NCI-H2227 treated with DMSO at 0.1 percent for 48 hours (cell line): ENCODE measurements around the gene ATXN2.

Experiments used
- DNase-seq: peaks from one replicate; lab custom pipeline; 2025; lab: John Stamatoyannopoulos, UW

Gene ATXN2

DNA sequence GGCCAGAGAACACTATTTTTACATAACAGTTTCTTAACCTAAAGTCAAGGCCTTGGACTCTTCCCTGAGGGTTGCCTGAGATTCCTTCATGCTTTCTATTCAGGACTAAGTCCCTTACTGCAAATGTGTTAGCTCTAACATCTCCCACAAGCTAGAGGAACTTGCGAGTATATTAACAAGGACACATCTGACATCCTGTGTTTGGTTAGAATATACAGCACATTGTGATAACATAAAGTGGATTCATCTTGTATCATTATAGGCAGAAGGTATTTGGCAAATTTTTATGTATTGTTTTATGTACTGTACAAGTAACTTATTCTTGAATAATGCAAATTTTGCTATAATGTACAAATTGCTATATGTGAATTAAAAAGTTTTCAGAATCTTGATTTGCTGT is 147.9 kb downstream of the ATXN2 start:
- DNase-seq: no peak

DNA sequence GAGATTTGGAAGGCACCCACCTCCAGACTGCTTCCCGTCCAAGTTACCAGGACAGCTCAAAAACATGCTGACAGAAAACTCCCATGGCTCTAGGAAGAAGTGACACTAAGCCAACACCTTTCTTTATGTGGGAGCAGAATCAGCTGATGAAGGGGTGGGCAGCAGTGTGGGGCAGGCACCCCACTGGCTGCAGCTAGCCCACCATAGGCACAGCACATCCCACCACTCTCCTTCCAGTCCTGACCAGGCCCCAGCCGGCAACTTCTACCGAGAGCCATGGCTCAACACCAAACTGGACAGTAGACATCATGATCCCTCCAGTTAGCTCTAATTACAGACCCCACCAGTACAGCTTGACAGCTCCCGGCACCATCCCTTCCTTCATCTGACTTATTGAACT is 148.4 kb downstream of the ATXN2 start:
- DNase-seq: no peak

DNA sequence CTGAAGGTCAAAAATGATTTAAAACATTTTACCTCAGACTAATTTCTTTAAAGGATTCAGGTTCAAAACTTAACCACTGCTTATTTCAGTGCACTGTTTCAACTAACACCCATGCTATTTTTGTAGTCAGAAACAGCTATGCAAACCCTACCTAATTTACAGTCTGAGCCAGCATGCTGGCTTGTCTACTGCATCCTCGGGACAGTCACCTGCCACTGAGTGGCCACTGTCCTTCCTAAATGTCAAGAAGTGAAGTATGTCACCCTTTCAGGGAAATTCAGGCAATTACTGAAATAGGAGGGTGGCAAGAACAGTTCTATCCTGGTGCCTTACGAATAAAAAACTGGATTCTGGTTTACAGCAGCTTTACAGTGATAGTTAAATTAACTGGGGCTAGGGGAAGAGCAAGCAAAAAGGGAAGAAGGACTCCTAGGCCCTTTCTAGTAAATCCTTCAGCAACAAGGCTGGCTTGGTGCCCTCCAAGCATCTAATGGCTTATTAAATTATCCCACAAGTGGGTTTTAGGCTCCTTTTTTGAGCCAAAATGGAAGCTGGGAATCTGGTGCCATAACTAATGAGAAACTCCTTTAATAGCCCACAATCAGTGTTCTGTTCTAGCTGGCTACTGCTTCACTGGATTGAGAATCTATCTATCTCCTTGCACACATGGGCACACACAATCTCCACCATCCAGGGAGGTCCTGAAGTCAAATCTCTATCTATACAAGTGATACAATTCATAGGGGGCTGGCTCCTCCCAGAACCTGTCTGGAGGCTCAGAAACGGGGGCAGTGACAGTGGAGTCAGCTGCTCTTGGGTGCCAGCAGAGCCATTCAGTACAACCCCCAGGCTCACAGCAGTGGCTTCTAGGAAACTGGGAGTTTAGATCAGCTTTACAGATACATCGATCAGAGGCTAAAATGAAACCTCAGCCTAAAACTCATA is 150.0 kb downstream of the ATXN2 start:
- no peak for DNase-seq

DNA sequence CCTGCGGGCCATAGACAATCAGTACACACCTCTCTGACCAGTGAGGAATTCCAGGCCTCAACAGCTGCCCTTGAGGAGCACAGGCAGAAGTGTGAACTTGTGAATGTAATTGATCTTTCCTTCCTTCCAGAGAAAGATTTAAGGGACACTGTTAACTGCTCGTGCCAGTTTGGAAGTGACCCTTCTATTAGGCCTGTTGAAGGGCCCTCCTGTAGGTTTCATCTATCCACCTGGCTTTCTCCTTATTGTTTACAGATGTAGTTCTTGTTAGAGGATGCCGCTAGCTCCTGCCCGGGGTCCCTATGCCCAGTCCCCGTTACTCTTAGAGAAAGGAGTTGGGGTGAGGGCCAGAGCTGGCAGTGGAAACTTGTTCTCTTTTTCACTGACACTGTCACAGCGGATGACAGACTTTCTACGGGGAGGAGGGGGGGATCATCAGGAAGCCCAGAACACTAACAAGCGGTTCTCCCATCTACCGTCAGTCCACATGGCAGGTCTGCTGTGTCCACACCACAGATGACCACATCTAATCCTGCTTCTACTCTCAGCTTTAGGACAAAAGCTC is 150.8 kb downstream of the ATXN2 start:
- DNase-seq: no peak

DNA sequence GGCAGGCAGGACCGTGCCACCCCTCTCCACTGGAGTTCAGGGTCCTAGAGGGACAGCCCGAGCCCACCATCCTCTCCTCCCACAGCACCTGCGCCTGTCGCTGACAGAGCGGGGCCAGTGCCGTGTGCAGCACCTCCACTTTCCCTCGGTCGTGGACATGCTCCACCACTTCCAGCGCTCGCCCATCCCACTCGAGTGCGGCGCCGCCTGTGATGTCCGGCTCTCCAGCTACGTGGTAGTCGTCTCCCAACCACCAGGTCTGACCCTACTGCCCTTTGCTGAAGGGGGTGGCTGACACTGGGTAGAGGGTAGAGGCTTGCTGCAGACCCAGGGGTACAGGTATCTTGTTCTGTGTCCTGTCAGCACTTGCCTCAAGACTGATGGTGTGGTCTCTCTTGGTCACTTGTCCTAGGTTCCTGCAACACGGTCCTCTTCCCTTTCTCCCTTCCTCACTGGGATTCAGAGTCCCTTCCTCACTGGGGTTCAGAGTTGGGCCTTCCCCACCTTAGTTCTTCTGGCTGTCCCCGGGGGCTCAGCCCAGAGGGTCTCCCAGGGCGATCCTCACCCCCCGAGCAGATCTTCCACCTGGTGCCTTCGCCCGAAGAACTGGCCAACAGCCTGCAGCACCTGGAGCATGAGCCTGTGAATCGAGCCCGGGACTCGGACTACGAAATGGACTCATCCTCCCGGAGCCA is 151.4 kb downstream of the ATXN2 start:
- DNase-seq: no peak

DNA sequence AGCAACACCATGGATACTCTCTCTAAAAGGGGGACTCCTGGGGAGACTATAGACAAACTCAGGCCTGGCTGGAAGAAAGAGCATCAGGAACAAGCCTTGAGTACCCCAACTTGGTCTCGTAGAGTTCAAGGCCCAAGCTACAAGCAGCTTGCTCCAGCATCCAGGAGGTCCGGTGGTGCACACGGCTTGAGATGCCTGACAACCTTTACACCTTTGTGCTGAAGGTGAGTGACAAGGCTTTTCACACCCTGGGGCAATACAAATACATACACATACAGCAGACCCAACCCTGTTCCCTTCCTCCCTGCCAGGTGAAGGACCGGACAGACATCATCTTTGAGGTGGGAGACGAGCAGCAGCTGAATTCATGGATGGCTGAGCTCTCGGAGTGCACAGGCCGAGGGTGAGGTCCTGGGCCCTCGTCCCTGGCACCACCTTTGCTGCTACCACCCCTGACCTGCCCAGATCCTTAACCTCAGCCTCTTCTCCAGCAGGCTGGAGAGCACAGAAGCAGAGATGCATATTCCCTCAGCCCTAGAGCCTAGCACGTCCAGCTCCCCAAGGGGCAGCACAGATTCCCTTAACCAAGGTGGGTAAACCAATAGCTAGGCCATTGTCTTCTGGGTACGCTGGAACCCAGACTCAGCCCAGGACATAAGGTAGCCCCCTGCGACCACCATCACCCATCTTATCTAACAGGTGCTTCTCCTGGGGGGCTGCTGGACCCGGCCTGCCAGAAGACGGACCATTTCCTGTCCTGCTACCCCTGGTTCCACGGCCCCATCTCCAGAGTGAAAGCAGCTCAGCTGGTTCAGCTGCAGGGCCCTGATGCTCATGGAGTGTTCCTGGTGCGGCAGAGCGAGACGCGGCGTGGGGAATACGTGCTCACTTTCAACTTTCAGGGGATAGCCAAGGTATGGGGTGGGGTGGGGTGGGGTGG is 152.2 kb downstream of the ATXN2 start:
- no peak for DNase-seq

DNA sequence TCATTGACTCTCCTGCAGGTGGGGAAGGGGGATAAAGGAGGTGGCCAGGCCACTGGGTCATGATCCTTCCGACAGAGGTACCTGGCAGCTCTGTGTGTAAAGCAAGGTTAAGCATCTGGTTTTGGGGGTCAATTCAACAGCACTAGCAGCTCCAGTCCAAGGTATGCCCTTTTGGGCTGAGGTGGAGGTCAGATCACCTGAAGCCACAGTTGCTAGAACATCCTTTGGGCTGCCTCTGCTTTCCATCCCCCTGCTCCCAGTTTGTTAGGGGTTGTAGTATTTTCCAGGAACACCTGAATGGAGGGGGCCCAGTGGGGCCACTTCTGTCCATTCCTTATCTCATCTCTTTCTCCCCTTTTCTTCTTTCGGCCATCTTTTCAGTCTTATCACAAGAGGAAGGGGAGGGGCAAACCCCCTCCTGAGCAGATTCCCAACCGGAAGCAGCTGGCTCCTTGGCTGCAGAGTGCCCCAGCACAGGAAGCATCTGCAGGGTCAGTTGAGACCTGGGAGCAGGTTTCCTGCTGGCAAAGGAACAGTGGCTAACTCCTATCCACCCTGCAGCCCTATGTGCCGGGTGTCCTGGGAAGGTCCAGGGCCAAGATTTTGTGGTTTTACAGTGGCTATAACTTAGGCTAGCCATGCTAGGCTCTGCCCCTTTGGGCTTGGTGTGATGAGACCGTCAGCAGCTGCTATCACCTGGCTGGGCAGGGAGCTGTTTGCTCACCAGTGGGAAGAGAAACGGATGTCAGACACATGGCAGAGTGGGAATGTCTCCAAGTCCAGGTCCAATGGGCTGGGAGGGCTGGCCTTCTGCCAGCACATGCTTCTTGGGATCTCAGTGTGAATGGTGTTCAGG is 153.2 kb downstream of the ATXN2 start:
- DNase-seq: no peak

DNA sequence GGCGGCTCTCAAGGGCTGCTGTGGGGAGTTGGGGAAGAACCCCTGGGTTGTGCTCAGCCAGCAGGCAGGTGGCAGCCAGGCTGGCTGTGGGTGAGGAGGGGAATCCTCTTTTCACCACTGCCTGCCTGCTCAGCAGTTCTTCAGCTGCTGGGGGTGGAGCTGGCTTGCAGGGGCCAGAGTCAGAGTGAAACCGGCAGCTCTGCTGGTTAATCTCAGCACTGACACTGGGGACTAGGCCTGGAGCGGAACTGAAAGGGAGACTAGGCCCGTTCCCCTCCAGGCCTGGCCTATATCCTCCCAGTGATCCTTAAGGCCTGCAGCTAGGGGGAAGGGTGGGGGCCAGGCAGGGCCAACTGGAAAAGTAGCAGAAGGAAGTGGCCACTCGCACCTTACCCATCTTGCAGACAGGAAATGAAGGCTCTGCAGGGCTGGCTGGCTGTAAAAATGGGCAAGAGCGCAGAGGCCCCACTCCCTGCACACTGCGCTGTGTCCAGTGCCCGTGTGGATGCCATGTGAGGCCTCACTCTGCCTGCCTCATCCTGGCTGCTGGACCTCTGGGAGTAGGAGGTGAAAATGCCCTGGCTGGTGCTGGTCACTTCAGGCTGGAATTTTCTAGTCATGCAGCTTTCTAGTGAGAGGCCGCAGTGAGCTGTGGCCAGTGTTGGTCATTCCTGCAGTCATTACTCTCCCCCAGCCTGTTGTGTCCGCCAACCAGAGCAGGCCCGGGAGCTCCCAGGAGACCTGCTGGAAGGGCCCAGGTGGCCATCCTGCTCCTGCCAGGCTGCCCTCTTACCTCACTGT is 154.0 kb downstream of the ATXN2 start:
- no peak for DNase-seq

DNA sequence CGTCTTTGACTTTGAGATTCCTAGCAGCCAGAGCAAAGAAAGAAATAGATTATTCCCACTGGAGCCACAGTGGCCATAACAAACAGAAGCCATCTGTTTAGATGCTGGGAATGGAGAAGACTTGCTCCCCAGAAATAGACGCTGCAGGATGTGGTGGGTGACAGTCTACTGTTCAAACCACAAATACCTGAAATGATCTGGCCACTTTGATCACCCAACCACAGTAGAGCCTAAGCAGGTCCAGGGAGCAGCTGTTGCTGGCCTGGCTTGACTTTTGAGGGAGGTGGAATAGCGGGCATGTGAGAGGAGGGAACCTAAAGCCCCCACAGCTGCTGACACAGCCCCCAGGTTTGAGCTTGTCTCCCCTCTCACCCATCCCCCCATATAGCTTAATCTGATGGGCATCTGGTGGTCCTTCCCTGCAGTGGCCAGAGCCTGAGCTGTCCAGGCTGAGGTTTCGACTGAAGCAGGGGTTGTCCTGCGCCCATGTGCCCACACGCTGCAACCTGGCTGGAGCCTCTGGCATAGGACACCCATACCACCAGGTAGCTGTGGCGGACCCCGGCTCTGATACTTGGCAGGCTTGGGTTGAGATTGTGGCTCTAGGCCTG is 154.7 kb downstream of the ATXN2 start:
- DNase-seq: no peak

DNA sequence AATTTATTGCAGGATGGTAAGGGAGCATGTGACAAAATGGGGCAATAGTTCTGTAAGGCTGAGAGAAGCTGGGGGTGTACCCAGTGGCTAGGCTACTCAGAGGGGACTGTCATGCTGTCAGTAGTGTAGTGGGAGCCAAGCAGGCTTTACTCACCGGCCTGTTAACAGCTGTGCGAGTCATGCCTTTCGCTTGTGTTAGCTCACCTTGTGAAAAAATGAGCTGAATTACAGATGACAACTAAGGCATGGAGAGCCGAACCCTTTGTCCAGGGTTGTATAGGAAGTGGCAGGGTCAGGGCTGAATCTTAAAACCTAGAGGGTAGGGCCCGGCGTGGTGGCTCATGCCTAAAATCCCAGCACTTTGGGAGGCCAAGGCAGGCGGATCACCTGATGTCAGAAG is 155.5 kb downstream of the ATXN2 start:
- DNase-seq: no peak

DNA sequence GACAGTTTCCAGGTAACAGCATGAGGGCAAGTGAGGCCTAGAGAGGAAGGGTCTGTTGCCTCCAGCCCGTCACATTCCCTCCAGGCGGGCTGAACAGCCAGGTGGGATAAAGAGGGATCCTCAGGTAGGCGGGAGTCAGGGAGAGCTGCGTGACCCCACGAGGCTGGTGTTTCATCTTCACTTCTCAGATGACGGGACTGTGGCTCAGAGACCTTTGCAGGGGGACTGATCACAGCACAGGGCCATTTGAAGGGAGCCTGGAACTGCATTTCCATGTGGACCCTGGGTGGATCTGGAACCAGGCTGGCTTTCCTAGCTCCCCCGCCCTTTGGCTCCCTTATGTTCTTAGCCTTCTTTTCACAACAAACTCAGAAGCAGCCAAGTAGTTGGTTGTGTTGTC is 156.0 kb downstream of the ATXN2 start:
- DNase-seq: no peak

DNA sequence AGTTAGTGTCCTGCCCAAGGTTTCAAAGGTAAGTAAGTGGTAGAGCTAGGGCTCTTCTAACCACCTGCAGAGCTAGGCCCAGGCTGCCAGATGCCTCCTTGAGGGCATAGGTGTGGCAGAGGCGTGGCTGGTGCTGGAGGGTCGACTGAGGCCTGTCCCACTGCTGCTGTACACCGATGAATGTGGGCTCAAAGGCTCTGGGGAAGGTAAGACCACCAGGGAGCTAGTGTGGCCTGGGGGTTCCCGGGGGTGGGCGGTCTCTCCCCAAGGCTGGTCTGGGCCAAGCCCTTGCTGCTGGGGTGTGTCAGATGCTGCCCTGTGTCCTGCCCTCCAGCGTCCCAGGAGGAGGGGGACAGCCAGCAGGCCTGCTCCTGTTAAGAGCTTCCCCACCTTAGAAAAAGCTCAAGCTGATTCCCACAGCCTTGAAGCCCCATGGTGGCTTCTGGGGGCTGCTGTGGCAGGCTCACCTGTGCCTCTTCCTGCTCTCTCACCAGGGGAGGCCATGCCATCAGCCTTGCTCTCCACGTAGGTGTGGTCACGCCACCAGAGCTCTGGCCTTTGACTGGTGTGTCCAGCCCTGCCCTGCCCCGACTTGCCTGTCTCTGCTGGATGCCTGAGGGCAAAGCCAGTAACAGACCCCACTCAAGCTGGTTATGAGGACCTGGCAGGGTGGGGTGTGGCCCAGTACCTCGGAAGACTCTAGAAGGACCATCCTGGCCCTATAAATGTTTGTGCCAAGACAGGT is 156.6 kb downstream of the ATXN2 start:
- DNase-seq: no peak

DNA sequence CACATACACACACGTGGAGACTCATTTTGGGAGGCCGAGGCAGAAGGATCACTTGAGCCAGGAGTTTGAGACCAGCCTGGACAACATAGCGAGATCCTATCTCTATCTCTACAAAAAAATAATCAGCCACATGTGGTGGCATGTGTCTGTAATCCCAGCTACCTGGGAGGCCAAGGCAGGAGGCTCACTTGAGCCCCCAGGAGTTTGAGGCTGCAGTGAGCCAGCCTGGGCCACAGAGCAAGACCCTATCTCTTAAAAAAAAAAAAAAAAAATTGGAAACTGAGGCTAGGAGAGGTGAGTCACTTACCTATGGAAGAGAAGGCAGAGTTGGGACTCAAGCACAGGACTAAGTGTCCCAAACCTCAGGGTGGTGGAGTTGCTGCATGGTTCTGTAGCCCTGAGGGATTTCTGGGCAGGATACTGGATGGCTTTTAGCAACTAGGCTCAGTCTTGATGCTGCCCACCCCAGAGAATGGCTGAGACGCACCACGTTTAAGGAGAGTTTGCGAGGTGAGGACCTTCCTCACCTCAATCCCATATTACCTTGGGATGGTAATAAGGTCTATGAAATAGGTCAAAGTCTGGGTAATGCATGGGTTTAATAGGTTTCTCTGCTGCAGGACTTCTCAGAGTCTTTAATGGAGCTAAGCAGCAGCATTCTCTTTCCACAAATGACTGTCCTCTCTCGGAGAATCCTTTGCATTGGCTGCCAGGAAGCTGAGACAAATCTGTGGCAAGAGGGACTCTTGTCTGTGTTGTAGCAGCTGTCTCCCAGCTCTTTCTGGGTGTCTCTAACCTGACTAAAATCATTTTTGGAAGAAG is 157.8 kb downstream of the ATXN2 start:
- DNase-seq: no peak

DNA sequence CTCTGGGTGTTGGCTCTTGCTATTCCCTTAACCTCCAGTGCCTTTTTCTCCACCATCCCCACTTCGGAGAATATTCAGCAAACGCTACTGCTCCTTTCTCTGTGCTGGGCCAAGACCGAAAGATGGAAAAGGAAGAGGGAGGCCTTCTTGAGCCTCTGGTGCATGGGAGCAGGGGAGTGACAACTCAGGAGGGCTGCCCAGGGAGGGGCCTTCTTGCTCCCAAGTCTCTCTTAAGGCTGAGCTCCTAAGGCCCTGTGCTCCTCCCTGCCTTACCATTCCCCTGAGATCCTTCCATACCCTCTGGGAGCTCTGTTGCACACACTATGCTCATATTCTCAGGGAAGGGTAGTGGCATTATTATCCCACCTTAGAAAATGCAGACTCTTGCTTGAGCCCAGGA is 158.5 kb downstream of the ATXN2 start:
- DNase-seq: no peak

DNA sequence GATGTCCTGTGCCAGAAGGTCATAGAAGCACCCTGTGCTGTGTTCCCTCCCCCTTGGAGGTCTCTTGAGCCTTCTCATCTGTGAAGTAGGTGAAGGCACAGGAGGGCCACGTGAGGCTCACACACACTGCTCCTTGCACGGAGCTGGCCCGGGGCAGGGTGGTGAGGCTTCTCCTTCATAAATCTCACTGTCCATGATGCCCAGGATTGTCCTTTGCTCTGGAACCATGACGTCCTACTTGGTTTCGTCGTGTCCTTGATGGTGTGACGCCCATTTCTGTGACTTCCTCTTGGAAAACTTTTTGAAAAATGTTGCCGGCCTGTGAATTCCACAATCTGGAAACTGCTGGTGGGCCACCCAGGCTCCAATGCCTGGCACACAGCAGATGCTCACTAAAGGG is 159.0 kb downstream of the ATXN2 start:
- no peak for DNase-seq

DNA sequence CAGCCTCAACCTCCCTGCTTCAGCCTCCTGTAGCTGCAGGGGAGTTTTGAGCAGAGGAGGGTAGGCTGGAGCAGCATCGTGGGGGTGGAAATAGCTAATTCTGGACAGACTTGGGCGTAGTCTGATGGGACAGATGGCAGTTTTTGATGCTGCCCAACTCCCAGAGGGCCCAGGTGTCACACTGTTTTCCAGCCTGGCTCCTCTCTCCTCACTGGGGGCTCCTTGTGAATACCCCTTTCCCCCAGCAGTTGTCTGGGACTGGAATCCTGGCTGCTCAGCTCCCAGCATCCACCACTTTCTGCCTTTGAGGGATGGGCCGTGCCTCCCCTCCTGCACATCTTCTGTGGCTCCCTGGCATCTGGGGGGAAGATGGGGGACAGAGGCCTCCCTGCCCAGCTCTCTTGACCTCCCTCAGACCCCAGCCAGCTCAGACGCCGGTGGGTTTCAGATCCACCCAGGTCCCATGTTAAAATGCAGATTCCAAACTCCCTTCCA is 159.4 kb downstream of the ATXN2 start:
- no peak for DNase-seq

DNA sequence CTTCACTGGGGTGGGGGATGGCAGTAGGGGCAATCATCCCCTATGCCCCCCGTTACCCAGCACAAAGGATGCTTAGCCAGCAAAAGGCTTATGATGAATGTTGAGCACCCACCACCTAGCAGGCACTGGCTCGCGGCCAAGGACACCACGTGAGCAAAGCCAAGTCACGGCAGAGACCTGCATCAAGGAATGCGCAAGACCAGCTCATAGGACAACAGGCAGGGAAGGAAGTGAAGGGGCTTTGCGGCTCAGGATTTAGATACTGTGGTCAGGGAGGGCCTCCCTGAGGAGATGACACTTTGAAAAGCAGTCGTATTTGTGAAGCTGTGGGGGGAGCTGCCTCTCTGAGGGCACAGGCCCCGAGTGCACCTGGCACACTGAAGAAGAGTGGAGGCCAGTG is 160.6 kb downstream of the ATXN2 start:
- DNase-seq: peak; percentile 21
